PC-9 (cell line): Measurements from ENCODE around the gene ELL3.

Source experiments
- CTCF ChIP-seq: fragments of 200-600 bp; sonication (generic); conservative IDR thresholded peaks from 2 replicates; pipeline ENCODE4 v1.6.1; 2017; ENCODE audit warnings: mixed run types, antibody characterized with exemption, mild to moderate bottlenecking, moderate library complexity
- EZH2 ChIP-seq: fragments of 200-600 bp; sonication (generic); IDR thresholded peaks from 2 replicates; pipeline ENCODE4 v1.8.0; 2017; ENCODE audit warnings: antibody characterized with exemption, low read depth

- TF ChIP-seq CTCF (no peak), EZH2 (no peak)
These were observed 44.7 kb upstream of the ELL3 start for GRCh38 chr15:43821505-43821904.
